Measurements from ENCODE around the gene NCOA7.

DNA sequence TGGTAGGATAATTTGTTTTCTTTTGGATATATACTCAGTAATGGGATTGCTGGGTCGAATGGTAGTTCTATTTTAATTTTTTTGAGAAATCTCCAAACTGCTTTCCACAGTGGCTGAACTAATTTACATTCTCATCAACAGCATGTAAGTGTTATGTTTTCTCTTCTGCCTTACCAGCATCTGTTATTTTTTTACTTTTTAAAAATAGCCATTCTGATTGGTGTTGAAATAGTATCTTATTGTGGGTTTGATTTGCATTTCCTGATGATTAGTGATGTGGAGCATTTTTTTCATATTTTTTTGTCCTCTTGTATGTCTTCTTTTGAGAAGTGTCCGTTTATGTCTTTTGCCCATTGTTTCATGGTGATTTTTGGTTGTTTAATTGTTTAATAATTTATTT is 177.7 kb downstream of the NCOA7 start:
- TF ChIP-seq CTCF (IDR thresholded peaks at IDR 0.05) (no peak), POLR2AphosphoS5 (IDR thresholded peaks at IDR 0.05) (no peak)

Data from upper lobe of left lung (tissue), 4 donors.